GM19240 (cell line): ENCODE results near the gene NTMT1.
A peak's percentile ranks its signal among the peaks of the same experiment; 100 is the strongest.
"Not testable (repeated sequence)": the region's sequence is repeated elsewhere in the genome, so short reads cannot be mapped to it uniquely, and the experiment has no call there.

Experiments
- DNase-seq: peaks from one replicate; pipeline ENCODE4 v3.0.0; 2011; ENCODE audit warnings: low spot score; ENCODE audit not compliant: insufficient read length

NTMT1 gene

DNA sequence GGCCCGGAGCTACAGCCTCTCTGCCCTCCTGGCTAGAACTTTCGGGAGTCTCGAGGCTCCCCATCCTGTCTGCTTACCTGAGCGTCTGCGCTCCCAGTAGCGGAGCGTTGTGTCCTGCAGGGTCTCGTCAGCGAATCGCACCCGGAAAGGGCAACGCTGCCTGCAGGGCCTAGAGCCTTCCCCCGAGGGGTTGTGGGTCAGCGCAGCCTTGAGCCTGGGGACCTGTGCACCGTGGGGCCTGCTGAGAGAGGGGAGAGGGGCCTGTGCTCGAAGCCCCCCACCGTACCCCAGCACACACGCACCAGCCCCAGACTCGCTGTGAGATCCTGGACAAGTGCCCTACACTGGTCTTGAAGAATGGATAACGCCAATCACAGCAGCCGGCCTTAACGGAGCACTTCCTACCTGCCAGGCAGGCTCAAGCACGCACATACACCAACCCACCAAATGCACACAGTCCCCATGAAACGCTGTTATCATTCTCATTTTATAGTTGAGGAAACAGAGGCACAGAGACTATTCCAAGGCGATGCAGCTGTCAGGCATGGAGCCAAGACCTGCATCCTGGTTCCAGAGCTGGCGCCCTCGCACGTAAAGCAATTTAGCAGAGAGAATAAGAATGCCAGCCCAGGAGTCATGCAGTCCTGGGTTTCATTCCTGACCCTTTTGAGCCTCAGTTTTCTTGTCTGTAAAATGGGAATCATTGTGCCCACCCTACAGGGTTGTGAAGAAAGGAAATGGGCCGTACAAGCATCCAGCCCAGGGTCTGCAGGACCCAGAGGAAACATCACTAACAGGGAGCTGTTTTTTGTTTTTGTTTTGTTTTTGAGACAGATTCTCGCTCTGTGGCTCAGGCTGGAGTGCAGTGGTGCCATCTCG lies 10.3 kb upstream of the NTMT1 start:
- no peak for DNase-seq

DNA sequence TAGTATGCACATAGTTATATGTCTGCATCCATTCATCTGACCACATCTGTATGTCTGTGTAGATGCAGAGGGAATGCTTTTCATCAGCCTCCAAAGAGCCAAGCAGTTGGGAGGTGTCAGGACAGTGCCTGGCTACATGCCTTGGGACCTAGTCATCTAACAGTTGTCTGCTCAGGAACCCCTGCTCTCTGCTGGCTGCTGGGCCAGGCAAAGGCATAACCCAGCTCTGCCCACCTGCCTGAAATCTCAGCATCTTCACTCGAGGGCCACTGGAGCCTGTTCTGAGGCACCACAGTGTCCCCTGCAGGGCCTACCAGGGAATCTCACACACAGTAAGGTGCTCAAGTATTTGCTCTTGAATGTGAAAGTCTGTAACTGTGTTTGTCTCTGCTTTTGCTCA lies 8.8 kb upstream of the NTMT1 start:
- DNase-seq = no peak

DNA sequence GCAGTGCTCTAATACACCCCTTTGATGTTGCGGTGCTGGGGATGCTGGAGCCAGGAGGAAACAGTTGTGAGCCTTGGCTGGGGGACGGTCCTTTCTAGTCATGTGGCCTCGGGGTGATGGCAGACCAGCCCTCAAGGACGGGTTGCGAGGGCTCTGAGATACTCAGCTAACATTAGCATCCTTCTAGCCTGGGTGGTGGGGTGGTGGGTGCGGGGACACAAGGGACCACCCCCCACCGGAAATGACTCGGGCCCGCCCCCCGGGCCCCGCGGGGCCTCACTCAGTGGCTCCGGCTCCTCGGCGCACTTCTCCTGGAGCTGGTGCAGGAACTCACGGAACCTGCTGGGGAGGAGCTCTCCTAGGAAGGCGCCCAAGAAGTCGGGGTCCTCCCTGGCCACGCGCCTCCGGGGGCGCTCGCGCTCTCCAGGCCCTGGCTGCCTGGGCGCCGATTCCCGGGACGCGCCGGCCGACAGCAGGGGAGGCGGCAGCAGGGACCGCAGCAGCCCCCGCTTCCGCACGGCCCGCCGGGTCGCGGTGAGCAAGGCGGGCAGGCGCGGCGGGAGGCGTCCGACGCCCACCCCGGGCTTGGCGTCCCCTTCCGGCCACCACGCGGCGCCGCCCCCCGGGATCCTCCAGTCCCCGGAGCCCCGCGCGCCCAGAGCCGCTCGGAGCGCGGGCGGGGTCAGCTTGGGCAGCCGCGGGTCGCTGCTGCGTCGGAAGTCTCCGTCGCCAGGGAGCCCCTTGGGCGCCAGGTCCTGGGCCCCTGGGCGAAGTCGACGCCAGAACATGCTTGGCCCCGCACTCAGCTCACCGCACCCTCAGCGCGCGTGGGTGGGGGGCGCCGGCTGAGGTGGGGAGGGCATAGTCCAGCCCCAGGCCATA lies 5.9 kb upstream of the NTMT1 start:
- DNase-seq = no peak

DNA sequence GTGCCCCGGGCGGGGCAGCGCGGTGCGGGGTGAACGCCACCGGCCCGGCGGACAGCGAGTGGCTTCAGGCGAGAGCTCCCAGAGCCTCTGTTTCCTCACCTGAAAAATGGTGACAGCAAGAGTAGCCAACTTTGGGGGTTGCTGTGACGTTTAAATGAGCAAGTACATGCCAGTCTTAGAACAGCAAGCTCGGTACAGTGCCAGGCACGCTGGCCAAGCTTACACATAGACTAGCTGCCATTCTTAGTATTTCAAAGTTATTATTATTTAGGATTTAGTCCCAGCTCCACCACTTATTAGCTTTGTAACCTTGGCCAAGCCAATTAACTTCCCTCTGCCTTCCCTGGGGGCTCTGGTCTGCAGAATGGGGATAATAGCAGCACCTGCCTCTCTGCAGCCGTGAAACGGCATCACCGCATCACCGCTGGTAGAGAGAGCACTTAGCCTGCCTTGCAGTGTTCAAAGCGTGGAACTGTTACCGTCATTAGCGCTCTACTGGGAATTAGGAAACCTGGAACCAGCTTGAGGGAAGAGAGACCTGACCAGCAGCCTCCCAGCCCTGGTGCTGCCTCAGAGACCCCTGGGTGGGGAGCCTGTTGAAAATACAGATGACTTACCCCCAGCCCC lies 5.2 kb upstream of the NTMT1 start, which contains the start of gene C9orf50:
TSS of gene C9orf50 (minus strand) at position 433 of the 627 bp plus-strand sequence. CDS start 527 bp downstream, outside the sequence.
- no peak for DNase-seq

DNA sequence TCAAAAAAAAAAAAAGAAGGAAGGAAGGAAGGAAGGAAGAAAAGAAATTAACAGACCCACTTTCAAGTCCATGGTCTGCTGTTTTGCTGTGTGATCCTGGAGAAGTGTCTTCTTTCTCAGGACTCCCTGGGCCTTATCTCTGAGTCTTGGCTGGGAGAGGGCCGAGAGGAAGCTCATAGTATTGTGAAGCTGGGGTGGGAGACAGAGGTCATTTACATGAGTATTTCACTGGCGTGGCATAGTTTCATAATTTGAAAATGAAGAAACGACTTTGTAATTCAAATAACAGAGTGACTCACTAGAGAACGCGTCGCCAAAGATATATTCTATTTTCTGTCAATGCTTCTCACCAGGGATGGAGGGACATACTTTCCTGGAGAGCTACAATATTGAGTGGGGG lies 2.6 kb upstream of the NTMT1 start:
- no peak for DNase-seq

DNA sequence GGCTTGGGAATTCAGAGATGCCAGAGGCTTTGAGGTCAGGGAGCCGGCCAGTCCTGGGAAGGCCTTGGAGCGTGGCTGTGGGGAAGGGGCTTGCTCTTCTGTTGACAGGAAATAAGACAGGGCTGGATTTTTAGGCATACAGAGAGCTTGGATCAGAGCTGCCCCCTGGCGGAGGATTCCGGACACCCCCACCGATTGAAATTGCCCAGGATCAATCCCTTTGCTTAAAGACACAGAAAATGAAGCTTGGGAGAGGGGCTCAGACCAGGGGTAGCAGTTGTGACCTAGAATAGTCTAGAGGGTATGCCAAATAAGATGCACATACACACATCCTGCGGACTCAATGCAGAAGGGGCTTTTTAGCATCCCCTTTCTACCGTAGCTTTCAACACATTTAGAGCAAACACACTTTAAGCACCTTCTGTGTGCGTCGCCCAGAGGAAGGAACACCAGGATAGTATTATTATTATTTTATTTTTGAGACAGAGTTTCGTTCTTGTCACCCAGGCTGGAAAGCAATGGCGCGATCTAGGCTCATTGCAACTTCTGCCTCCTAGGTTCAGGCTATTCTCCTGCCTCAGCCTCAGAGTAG lies 1.7 kb upstream of the NTMT1 start:
- DNase-seq = peak; percentile 63

DNA sequence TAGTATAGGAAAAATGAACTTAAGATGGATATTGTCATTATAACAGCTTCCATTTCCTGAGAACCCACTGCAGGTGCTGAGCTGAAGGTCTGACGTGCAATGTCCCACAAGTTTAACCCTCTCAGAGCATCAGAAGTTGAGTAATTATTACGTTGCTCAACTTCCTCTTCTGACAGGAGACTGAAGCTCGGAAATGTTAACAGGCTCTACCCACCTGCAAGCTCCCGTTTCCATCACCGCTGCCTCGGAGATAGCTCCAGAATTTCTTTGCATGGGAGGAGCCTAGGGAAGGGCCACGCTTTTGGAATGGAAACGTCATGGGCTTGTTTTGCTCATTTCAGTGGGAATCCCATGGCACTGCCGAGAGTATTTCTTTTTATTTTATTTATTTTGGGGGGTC lies 1.0 kb upstream of the NTMT1 start:
- DNase-seq = no peak

DNA sequence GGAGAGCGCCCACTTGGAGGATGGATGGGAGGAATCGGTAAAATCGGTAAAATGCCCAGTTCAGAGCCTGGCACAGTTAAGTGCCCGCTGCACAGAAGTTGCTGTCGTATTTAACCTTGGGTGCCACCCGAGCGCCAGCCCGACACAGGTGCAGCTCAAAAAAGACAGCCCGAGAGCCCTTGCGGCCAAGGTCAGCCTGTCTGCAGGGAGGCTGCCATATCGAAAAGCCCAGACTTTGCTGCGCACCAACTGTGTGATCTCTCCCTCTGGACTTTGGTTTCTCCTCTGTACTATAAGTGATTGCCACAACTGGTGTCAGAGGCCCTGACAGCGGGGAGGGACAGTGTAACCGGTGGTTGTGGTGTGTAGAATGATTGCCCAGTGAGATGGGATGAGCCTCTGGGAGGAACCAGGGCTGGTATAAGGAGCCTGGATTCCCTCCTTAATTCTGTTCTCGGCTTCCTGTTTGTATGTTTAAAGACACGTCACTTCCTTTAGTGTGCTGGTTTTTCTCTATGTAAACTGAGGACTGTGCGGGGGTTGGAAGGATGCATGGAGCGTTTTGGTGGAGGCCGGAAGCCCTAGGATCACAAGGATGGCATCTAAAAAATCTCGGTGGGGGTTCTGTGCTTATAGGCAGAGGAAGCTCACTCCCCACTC lies 792 bp downstream of the NTMT1 start:
- no peak for DNase-seq

DNA sequence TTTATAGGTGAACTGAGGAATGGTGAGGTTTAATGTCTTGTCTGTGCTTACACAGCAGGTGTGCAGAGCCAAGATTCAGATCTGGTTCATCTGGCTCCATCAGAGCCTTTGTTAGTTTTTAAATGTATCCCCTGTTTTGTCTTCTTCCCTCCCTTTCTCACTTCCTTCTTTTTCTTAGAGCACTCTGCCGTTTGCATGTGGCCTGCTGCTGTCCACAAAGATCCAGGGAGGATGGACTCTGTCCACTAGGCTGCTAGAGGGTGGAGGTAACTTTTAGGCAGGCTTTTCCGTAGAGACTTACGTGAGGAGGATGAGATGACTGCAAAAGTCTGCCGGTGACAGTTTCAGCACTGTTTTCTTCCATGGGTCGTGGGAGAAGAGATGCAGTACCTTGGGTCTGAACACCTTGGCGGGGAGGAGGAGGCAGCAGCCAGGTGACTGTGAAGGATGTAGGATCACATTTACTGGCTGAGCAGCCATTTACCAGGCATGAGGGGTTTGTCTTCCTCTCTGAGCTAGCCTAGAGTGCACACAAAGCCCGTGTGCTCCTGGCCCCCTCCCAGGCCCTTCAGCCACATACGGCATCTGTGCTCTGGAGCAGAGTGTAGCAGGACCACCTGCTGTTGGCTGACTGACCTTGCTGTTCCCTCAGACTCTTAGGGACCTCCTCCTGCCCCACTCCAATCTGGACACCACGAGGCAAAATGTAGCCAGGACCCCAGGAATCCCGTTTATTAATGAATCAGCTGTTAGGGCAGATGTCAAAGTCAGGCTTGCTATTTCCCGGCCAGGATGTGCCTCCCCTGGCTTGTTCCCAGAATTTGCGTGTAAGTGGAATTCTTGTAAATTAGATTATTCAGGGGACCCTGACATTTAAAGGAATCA lies 1.8 kb downstream of the NTMT1 start:
- no peak for DNase-seq

DNA sequence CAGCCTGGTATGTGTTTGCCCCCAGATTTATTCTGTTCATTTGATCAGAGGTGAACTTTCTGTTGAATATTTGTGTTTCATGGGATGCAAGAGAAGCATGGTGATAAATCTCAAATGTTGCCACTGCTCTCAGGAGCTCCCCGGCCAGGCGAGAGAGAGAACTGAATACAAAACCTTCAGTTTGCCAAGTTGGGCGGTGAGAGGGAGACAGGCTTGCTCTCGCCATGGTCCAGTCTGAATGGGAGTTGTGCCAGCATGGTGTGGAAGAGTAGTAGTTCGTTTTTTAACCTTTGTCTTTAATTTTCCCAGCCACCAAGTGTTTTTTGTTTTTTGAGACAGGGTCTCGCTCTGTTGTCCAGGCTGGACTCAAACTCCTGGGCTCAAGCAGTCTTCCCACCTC lies 2.7 kb downstream of the NTMT1 start:
- DNase-seq = no peak

DNA sequence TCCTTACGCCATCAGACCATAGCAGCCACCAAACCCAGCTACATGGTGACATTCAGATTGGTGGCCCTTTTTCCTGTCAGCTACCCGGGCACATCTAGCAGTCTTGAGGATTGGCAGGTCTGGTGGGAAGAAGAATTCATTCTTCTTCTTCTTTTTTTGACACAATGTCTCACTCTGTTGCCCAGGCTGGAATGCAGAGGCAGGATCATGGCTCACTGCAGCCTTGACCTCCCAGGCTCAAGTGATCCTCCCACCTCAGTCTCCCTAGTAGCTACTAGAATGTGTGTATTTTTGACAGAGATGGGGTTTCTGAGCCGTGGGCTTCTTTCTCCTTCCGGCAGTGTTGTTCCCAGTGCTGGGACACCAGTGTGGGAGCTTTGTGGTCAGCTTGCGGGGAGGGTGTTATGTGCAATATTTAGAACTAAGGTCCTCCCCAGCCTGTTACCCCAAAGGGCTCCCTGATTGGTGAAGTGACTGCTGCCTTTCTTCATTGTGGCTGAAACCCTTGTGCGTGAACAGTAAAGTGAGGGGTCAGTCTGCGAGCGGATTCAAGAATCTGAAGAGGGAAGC lies 3.4 kb downstream of the NTMT1 start:
- no peak for DNase-seq

DNA sequence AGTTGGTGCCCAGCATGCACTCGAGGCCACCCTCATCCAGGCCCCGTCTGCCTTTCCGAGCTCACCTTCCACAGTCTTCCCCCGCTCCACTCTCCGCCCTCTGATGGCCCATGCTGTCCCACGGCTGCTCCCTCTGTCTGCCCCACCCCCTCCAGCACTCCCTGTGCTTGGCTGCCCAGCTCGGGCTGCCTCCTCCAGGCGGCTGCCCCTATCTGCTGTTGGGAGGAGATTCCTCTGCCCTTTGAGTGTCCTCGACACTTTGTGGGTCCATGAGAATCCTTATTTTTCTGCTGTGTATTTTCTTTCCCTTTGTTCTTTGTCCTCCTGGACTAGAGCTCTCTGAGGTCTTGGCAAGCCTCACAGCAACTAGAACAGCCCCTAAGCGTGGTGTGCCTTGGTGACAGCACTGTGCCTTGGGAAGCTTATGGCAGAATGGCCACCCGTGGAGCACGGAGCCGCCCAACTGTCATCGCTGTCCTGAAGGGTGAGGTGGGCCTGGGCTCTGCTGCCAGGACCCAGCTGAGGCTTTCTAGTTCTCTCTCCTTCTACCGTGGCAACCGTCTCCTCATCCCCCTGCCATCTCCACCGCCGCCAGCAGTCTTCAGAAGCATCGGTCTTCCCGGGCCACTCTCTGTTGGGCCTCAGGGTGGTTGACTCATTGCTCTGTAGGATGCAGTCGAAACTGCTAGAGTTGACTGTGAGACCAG lies 5.2 kb downstream of the NTMT1 start:
- DNase-seq = no peak

DNA sequence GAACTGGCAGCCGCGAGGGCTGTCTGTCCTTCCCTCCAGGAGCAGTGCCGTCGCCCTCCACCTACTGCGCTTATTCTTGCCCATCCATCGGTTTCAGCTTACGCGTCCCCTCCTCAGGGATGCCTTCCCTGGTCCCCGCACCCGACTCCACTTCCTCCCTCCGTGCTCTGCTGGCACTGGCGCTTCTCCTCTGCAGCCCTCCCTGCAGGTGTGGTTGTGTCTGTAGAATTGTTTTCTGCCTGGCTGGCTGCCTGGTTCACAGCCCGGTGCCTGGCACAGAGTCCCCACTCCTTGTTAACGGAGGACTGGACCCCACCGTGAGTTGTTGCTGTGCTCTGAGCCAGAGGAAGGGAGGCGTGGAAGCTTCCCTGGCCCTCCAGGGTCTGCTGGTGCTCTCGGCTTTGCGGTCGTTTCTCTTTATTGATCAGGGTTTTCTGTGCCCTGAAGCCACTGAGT lies 5.7 kb downstream of the NTMT1 start:
- DNase-seq = no peak

DNA sequence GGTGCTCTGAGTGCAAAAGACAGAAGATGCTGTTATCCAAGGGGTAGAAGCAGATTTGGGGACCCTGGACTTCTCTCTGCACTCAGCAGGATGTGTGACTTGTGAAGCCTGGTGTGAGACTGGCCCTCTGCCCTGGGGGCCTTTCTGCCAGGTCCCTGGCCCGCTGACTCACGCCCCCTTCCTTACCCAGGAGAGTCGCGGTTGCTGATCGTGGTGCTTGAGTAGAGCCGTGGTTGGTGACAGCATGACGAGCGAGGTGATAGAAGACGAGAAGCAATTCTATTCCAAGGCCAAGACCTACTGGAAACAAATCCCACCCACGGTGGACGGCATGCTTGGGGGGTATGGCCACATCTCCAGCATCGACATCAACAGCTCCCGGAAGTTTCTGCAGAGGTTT lies 6.5 kb downstream of the NTMT1 start:
- no peak for DNase-seq

DNA sequence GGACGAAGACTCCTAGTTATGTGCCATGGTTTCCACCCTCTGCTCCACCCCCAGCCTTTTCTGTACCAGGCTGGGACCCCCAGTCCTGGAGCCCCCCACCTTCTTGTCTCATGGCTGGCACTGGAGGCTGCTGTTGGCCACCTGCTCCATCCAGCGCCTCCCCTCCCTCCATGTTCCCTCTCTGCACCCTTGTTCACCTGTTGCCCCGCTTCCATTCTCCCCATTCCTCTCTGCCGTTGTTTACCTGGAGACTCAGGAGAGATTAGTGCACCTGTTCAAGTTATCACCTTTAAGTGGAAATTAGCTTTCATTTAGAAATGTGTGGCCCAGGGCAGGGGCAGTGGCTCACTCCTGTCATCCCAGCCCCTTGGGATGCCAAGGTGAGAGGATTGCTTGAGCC lies 7.2 kb downstream of the NTMT1 start:
- DNase-seq = no peak

DNA sequence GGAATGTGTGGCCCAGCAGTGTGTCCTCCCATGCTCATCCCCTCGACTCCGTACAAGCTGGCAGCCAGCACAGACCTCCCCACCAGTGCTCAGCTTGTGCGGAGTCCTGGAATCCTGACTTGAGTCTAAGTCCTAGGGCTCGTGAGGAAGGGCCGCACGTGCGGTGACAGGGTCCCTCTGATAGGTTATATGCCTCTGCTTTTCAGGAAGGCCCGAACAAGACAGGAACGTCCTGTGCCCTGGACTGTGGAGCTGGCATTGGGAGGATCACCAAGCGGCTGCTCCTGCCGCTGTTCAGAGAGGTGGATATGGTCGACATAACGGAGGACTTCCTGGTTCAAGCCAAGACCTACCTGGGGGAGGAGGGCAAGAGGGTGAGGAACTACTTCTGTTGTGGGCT lies 7.9 kb downstream of the NTMT1 start:
- DNase-seq = no peak

DNA sequence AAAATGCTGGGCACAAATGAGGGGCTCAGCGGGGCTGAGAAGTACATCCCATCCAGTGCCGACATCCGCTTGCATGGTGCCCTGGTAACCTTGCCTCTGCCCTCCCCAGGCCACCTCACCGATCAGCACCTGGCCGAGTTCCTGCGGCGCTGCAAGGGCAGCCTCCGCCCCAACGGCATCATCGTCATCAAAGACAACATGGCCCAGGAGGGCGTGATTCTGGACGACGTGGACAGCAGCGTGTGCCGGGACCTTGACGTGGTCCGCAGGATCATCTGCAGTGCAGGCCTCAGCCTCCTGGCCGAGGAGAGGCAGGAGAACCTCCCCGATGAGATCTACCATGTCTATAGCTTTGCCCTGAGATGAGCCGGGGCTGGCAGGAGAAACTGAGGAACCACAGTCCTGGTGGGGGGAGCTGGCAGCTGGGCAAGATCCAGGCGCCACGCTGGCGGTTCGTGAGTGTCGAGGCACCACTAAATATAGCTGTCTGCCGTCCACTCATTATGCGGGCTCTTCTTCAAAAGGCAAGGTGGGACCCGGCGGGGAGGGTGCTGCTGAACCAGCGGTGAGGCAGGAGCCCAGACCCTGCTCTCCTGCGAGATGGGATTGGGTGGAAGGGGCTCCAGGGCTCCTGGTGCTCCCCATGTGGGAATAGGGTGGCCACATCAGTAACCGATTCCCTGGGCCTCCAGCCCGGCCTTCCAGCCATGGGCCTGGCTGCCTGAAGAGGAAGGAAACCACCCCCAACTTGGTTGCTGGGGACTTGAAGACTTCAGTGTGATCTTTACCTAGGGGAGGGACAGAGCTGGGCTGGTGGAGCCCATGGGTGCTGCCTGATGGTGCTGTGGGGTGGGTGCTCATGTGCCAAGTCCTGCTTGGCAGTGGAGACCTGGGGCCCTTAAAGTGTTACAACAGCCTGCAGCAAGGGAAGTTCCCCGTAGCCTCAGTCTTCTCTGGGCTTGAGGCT lies 9.4 kb downstream of the NTMT1 start:
- DNase-seq = no peak

DNA sequence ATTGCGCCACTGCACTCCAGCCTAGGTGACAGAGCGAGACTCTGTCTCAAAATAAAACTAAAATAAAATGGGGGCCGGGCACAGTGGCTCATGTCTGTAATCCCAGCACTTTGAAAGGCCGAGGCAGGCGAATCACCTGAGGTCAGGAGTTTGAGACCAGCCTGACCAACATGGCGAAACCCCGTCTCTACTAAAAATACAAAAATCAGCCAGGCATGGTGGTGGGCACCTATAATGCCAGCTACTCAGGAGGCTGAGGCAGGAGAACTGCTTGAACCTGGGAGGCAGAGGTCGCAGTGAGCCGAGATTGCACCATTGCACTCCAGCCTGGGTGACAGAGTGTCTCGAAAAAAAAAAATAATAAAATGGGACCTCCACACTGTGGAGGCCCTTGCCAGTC lies 10.4 kb downstream of the NTMT1 start:
- DNase-seq = not testable (repeated sequence)
